Measurements from ENCODE around the gene FIS1.
A peak's percentile ranks its signal among the peaks of the same experiment; 100 is the strongest.
"Not testable (repeated sequence)": the region's sequence is repeated elsewhere in the genome, so short reads cannot be mapped to it uniquely, and the experiment has no call there.

Gene FIS1

DNA sequence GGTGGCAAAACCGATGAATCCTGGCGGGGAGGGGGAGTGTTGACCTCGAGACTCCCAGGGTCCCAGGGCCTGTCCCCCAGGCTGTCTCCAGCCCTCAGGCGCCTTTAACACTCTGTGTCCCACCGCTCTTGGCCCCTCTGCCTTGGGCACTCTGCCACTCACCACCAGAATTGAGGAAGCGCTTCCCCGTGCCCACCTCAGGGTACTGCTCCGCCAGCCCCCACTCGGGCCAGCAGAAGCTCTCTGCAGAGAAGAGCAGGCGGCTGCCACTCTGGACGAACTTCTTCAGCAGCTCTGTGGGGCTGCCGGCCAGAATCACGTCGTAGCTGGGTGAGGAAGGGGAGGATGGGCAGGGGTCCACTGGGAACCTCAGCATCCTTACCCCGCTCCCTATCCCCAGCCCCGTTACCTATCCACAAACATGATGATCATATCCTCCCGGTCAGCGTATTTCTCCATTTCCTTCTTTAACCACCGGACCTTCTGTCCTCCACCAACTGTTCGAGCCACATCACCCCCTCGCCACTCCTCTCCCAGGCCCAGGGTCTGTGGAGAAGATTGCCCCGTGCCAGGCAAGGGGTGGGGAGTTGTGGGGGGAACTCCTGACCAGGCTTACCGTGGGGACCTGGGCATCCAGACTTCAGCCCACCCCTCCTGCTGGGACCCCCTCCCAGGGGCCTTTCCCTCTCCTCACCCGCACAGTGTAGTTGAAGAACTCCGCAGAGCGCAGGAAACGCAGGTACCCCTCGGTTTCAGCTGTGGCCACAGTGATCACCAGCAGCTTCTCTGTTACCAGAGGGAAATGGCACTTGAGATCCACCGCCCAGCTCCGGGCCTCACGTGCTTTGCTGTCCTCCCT is 28.7 kb downstream of the FIS1 start:
- no peak for DNase-seq (ENCODE audit: low read depth, low spot score)

DNA sequence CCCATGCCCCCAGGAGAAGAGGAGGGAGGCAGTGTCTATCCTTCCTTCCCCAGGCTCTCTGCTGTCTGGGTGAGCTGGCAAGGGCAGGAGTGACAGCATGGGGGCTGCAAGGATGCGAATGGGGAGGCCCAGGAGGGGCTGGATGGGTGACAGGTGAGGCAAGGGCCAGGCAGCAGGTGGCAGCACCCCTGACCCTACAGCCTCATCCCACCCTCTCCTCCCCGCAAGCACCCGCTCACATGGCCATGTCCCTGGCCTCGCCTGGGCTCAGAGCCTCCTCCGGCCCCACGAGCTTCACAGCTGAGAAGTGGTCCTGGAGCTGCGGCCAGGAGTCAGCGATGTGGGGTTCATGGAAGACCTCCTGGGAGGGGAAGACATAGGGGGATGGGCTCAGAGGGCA is 32.9 kb downstream of the FIS1 start:
- no peak for DNase-seq (ENCODE audit: low read depth, low spot score)

More for the DNA sequence above, 28.7 kb downstream of the FIS1 start:
- H3K4me3 ChIP-seq (ENCODE audit: low read length), result peak overlapping the region; percentile 94

DNA sequence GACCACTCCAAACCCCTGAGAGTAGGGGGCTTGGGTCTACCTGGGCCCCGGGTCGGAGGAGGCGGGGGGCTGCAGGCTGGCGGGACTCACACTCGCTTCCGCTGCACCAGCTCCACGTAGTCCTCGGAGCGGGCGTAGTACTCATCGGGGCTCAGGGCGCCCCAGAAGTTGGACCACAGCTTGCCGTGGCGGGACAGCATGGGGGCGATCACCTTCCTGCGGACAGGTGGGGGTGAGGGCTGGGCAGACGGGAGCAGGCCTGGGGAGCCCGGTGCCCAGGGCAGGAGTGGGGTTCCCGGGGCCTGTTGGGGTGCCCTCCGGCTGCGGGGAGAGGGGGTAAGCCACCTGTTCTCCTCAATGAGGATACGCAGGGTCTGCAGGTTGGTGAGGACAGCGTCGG is 33.4 kb downstream of the FIS1 start:
- DNase-seq (ENCODE audit: low read depth, low spot score), result no peak
- H3K4me3 ChIP-seq (ENCODE audit: low read length), result no peak overlapping the region

More for the DNA sequence above, 32.9 kb downstream of the FIS1 start:
- no peak overlapping the region for H3K4me3 ChIP-seq (ENCODE audit: low read length)

GRCh38 chr7:101210143-101210542 is 34.7 kb downstream of the FIS1 start:
- no peak overlapping the region for H3K4me3 ChIP-seq (ENCODE audit: low read length)
- no peak for DNase-seq (ENCODE audit: low read depth, low spot score)

- H3K4me3 ChIP-seq (ENCODE audit: low read length), result no peak overlapping the region
- no peak for DNase-seq (ENCODE audit: low read depth, low spot score)
Observed at GRCh38 chr7:101208794-101209193, 36.1 kb downstream of the FIS1 start.

GRCh38 chr7:101207459-101207858 is 37.4 kb downstream of the FIS1 start:
- H3K4me3 ChIP-seq (ENCODE audit: low read length), result no peak overlapping the region

GRCh38 chr7:101206665-101207042 is 38.2 kb downstream of the FIS1 start:
- no peak for DNase-seq (ENCODE audit: low read depth, low spot score)
- no peak overlapping the region for H3K4me3 ChIP-seq (ENCODE audit: low read length)

More at GRCh38 chr7:101207459-101207858, 37.4 kb downstream of the FIS1 start:
- no peak for DNase-seq (ENCODE audit: low read depth, low spot score)

- no peak overlapping the region for H3K4me3 ChIP-seq (ENCODE audit: low read length)
- DNase-seq (ENCODE audit: low read depth, low spot score), result no peak
Observed at GRCh38 chr7:101205901-101206664, 38.8 kb downstream of the FIS1 start.

DNA sequence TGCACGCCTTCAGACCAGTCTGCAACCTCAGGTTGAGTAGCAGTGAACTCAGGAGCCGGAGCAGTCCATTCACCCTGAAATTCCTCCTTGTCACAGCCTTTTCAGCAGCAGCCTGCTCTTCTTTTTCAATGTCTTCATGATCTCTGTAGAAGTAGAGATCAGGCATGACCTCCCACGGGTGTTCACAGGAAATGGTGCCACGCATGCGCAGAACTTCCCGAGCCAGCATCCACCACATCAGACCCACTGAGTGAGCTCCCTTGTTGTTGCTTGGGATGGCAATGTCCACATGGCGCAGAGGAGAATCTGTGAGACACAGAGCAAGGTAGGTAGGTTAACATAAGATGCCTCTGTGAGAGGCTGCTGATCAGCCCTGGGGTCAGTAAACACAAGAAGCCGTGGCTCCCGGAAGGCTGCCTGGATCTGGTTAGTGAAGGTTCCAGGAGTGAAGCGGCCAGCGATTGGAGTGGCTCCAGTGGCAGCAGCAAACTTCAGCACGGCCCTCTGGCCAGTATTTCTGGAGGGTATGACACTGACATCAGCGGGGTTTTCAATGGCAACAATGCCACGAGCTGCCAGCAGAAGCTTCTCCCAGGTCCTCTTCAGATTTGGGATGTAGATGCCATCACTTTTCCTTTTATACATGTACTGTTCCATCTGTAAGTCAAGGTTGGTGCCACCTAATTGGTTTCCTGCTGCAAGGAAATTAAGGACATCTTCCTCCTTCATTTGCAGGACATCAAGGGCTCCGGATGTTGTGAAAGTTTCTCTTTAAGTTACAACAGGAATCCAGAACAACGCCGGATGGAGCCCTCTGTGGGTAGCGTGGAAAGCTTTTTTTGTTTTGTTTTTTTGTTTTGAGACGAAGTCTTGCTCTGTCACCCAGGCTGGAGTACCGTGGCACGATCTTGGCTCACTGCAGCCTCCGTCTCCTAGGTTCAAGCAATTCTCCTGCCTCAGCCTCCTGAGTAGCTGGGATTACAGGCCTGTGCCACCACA is 40.8 kb downstream of the FIS1 start:
- DNase-seq (ENCODE audit: low read depth, low spot score), result not testable (repeated sequence)

GRCh38 chr7:101202603-101202918 is 42.3 kb downstream of the FIS1 start:
- no peak overlapping the region for H3K4me3 ChIP-seq (ENCODE audit: low read length)
- no peak for DNase-seq (ENCODE audit: low read depth, low spot score)

More for the DNA sequence above, 40.8 kb downstream of the FIS1 start:
- not testable (repeated sequence) for H3K4me3 ChIP-seq (ENCODE audit: low read length)

GRCh38 chr7:101201695-101202602 is 42.9 kb downstream of the FIS1 start:
- H3K4me3 ChIP-seq (ENCODE audit: low read length), result no peak overlapping the region
- DNase-seq (ENCODE audit: low read depth, low spot score), result no peak

DNA sequence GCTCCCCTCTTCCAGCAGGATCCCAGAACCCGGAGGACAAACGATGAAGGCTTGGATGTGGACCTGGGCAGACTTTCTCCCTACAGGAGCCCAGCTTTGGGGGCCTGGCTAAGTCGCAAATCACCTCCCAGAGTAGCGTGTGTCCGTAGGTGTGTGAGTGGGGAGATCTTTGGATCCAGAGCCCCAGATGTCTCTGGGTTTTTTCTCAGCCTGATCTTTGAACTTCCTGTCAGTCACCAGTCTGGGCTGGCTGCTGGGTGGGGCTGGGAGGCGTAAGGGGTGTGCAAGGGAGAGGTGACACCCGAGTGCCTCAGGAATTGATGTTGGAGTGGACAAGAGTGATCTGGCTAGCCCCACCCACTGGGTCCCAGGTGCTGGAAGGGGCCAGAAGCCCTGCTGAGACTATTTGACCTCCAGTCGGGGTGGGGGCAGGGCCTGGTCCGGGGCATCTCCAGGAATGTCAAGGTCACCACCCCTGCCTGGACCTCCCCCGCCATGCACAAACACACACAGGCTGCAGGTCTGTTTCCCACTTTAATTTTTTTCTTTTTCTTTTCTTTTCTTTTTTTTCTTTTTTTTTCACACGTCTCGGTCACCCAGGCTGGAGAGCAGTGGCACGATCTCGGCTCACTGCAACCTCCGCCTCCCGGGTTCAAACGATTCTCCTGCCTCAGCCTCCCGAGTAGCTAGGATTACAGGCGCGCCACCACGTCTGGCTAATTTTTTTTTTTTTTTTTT is 43.9 kb downstream of the FIS1 start, which contains the start of gene MOGAT3:
Gene MOGAT3, minus strand, starts transcription at position 175 of the 738 bp plus-strand sequence. CDS start 182 bp downstream, outside the sequence.
- H3K4me3 ChIP-seq (ENCODE audit: low read length), result no peak within 1 kb of the TSS
- DNase-seq (ENCODE audit: low read depth, low spot score), result no peak

GRCh38 chr7:101200504-101200861 is 44.4 kb downstream of the FIS1 start:
- no peak overlapping the region for H3K4me3 ChIP-seq (ENCODE audit: low read length)
- no peak for DNase-seq (ENCODE audit: low read depth, low spot score)

GRCh38 chr7:101199522-101199921 is 45.4 kb downstream of the FIS1 start:
- H3K4me3 ChIP-seq (ENCODE audit: low read length); DNase-seq (ENCODE audit: low read depth, low spot score): not testable (repeated sequence)

DNA sequence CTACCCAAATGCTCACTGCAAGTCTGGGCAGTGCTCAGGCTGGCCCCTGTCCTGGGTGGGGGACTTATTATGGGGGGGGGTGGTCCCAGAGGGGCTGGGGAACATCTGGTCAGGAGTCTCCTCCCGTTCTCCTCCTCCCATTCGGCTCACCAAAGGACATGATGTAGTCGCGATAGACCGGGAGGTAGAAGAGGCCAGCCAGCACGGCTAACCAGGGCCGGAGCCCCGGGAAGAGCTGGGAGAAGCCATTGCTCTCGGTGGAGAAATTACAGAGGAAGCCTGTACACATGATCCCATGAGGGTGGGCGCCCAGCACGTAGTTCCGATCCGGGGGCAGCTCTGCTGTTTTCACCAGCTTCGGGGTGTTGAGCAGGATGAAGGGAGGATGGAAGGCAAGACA is 46.4 kb downstream of the FIS1 start:
- H3K4me3 ChIP-seq (ENCODE audit: low read length), result no peak overlapping the region
- no peak for DNase-seq (ENCODE audit: low read depth, low spot score)

DNA sequence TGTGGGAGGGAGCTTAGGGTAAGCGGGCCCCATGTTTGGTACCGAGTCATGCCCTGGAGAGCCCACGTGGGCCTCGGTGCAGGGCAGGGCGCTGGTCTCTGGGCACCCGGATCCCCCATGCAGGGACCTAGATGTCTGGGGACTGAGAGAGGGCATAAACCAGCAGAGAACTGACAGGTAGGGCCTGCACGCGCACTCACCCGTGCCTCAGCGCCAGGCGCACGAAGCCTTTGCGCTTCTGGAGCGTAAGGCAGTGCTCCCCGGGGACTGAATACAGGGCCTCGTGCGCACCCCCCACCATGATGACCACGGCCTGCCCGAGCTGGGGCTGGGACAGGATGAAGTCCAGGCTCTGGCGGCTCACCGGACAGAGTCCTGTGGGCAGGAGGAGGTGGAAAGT is 46.9 kb downstream of the FIS1 start:
- no peak for DNase-seq (ENCODE audit: low read depth, low spot score)
- no peak overlapping the region for H3K4me3 ChIP-seq (ENCODE audit: low read length)

- no peak overlapping the region for H3K4me3 ChIP-seq (ENCODE audit: low read length)
- no peak for DNase-seq (ENCODE audit: low read depth, low spot score)
Observed at GRCh38 chr7:101195884-101196283, 49.0 kb downstream of the FIS1 start.

Measured in Jurkat, Clone E6-1 (cell line).